ENCODE measurements around the gene NRIP1.

Gene NRIP1

DNA sequence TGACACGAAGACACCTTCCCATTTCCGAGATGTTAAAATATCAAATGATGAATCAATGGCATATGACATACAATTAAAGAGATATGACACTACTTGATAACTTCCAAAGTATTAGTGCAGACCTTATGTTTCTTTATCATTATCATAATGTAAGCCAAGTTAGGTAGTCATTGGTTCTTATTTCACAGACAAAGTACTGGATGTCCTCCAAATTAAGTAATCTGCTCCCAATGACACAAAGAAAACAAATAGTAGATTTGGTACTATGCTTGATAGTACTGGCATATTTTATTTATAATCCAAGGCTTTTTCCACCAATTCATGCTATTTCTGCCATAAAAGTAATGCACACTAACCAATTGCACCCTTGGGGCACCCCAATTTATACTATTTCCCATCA is 11.9 kb upstream of the NRIP1 start:
- H3K4me2 ChIP-seq = no peak overlapping the region
- H3K36me3 ChIP-seq = no peaks in the 10 kb centered on the region
- peaks cover 2% of the 10 kb centered on the region for H3K4me1 ChIP-seq
- no peak overlapping the region for H3K27ac ChIP-seq
- no peak for TF ChIP-seq Cebpa-rat (IDR thresholded peaks at IDR 0.05)
- no peak overlapping the region for H3K9ac ChIP-seq
- H3K4me3 ChIP-seq = no peak overlapping the region
- no peaks in the 10 kb centered on the region for H4K20me1 ChIP-seq
- H3K27me3 ChIP-seq = no peaks in the 10 kb centered on the region
- 0 out of 2 replicates have a peak, but pooled peaks cover 4% of the 10 kb centered on the region for H3K9me3 ChIP-seq

DNA sequence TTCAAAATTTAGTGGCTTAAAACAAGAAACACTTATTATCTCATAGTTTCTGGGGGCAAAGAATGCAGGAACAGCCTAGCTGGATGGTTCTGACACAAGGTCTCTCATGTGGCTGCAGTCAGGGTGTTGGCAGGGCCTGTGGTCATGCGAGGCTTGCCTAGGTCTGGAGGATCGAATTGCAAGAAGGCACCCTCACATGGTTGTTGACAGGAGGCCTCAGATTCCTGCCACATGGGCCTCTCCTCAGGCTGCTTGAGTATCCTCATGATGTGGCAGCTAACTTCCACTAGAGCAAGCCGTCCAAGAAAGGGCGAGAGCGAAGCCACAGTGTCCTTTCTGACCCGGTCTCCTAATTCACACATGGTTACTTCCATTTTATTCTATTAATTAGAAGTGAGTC is 6.2 kb upstream of the NRIP1 start:
- H3K4me2 ChIP-seq = peak overlapping the region; percentile 24
- no peak overlapping the region for H3K9ac ChIP-seq
- no peak overlapping the region for H3K4me3 ChIP-seq
- H3K9me3 ChIP-seq = 0 out of 2 replicates have a peak, but pooled peaks cover 4% of the 10 kb centered on the region
- H3K27ac ChIP-seq = no peak overlapping the region
- no peaks in the 10 kb centered on the region for H4K20me1 ChIP-seq
- no peak for TF ChIP-seq Cebpa-rat (IDR thresholded peaks at IDR 0.05)
- no peaks in the 10 kb centered on the region for H3K27me3 ChIP-seq
- H3K36me3 ChIP-seq = no peaks in the 10 kb centered on the region
- H3K4me1 ChIP-seq = peaks cover 34% of the 10 kb centered on the region

DNA sequence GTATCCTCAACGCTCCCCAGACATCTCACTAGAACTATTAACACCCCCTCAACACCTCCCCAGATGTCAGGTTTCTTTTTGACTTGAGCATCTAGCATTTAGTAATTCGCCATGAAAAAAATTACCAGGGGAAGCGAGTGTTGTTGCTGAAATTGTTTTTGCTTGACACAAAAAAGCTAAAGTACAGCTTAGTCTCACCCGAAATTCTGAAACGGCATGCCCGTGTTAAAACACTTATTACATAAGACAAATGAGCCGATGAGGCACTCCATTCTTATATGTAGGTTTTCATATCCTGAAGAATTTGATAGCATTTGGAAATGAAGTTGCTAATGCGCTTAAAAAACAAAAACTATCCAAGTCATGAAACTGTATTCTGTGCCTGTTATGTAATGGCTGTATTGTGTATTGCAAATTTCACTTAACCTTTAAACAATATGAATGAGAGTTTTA is 1.3 kb upstream of the NRIP1 start:
- H3K27ac ChIP-seq = peak overlapping the region; percentile 99
- peak overlapping the region; percentile 99 for H3K9ac ChIP-seq
- TF ChIP-seq Cebpa-rat (IDR thresholded peaks at IDR 0.05) = no peak
- H3K4me3 ChIP-seq = peak overlapping the region; percentile 95
- H3K36me3 ChIP-seq = peaks cover 13% of the 10 kb centered on the region; the same call in 1 of the 2 replicates
- peak overlapping the region; percentile 80 for H3K4me2 ChIP-seq
- H3K27me3 ChIP-seq = no peaks in the 10 kb centered on the region
- H4K20me1 ChIP-seq = peaks cover 19% of the 10 kb centered on the region; the same call in 1 of the 2 replicates
- H3K4me1 ChIP-seq = peaks cover 33% of the 10 kb centered on the region
- no peaks in the 10 kb centered on the region for H3K9me3 ChIP-seq

DNA sequence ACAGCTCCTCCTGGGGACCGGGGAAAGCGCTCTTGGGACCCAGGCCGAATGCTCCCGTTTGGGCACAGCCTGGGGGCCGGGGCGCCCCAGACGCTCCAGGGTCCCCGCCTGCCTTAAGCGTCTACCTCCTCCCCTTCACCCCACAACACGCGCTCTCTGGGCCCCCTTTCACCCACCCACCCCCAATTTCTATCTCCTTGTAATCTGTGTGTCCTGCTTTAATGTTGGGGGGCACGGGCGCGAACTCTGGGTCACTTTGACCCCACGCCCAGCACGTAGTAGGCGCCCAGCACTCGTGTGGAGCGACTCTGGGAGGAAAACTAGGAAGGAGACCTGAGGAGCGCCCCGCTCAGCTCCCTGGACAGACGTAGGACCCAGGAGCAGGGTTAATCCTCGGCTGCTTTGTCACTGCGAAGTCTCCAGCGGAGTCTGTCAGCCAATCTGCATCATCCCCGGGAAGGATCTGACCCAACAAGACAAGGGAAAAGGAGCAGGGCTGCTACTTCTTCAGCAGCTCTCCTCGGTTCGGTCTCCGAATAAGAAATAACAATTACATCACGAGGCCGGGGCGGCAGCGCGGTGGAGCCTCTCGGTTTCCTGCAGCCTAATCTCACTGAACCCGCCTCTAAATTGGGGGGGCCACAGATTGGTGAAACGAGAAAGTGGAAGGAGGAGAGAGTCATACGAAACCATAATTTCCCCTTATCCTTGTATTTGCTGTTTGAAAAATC is 757 bp upstream of the NRIP1 start:
- peak overlapping the region; percentile 99 for H3K27ac ChIP-seq
- no peaks in the 10 kb centered on the region for H3K9me3 ChIP-seq
- no peak for TF ChIP-seq Cebpa-rat (IDR thresholded peaks at IDR 0.05)
- peak overlapping the region; percentile 95 for H3K4me3 ChIP-seq
- H3K4me1 ChIP-seq = peaks cover 31% of the 10 kb centered on the region
- peaks cover 25% of the 10 kb centered on the region for H4K20me1 ChIP-seq
- peak overlapping the region; percentile 99 for H3K9ac ChIP-seq
- H3K27me3 ChIP-seq = no peaks in the 10 kb centered on the region
- H3K4me2 ChIP-seq = peak overlapping the region; percentile 80
- peaks cover 17% of the 10 kb centered on the region; the same call in 1 of the 2 replicates for H3K36me3 ChIP-seq

DNA sequence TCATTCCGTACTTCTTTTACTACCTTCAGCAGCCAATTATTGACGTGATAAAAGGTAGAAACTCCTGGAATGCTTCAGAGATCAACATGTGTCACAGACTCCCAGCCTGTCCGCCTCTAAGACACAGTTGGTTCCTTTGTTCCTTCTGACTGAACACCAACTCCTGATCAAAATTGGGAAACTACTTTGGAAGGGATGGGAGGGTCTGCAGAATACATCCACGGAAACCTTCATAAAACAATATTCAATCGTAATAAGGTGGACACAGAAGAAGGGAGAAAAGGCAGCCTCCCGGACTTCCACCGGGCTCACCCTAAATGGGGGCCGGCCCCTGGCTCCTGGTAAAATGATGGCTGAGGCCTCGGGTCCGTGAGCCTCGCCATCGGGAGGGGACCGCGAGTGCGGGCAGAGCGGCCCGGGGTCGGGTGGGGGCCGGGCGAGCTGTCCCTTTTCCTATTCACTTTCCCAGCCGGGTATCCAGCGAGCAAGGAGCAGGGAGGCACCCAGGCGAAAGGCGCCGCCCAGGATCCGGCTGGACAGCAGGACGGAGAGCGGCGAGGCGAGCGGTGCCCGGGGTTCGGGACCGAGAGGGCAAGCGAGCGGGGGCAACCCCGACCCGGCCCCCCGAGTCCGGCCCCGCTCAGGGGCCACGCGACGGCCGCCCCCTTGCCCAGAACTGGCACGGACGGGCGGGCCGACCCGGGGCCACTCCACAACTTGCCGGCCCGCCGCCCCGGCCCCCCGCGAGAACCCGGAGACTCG is 805 bp downstream of the NRIP1 start:
- H3K27me3 ChIP-seq = no peaks in the 10 kb centered on the region
- H3K9ac ChIP-seq = peak overlapping the region; percentile 99
- H3K36me3 ChIP-seq = peaks cover 20% of the 10 kb centered on the region; the same call in 1 of the 2 replicates
- peak overlapping the region; percentile 90 for H3K4me2 ChIP-seq
- TF ChIP-seq Cebpa-rat (IDR thresholded peaks at IDR 0.05) = no peak
- peak overlapping the region; percentile 95 for H3K4me3 ChIP-seq
- peaks cover 46% of the 10 kb centered on the region for H3K4me1 ChIP-seq
- H3K27ac ChIP-seq = peak overlapping the region; percentile 99
- peaks cover 41% of the 10 kb centered on the region for H4K20me1 ChIP-seq
- no peaks in the 10 kb centered on the region for H3K9me3 ChIP-seq

DNA sequence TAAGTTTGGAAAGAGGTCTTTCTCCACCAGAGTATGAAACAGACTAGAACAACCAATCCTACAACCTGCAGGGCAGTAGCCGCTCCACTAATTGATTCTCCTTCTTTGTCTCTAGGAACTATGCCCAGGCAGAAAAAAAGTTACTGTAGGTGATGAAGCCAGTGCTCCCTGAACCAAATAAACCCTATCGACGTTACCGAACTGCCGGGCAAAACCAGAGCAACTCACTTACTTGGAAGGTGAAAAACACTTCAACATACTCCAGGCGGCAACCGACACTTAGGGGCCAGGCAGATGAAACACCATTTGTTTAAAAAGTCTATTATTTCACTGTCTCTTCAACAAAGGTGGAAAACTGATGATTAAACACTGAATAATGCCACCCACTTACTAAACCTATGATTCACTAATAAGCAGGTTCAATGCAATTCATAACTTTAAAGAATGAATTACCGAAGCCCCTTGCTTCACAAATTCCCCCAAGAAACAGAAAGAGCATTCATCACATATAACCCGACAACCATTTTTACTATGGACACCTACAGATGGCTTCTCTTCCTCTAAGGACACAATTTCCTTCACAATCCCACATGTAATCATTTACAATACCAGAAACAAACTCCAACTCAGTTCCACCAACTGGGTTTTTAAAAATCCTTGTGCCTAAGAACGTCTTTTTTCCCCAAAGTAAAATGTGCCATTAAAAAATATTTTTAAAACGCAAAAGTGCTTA is 1.6 kb downstream of the NRIP1 start:
- Histone ChIP-seq H4K20me1 (peaks cover 48% of the 10 kb centered on the region), H3K4me3 (peak overlapping the region; percentile 95), H3K4me1 (peaks cover 52% of the 10 kb centered on the region), H3K36me3 (peaks cover 20% of the 10 kb centered on the region; the same call in 1 of the 2 replicates), H3K27me3 (no peaks in the 10 kb centered on the region), H3K9ac (peak overlapping the region; percentile 99), H3K27ac (peak overlapping the region; percentile 99), H3K4me2 (peak overlapping the region; percentile 90), H3K9me3 (no peaks in the 10 kb centered on the region)
- no peak for TF ChIP-seq Cebpa-rat (IDR thresholded peaks at IDR 0.05)

DNA sequence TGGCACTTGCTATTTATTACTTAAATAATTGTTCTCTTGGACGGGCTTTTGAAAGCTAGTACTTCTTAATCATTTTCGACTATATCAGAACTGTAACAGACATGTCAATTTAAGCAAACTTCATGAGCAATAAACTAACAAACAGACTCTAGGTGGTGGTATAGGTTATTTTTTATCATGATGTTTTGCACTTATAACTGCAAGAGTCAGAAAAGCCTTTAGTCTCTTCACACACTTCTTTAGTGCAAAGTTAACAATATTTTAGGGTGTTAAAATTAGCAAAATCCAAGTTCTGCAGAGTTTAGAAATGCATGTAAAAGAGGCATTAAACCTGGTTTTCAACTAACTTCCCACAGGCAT is 2.2 kb downstream of the NRIP1 start:
- Histone ChIP-seq H3K4me1 (peaks cover 52% of the 10 kb centered on the region), H3K9ac (peak overlapping the region; percentile 99), H3K4me2 (peak overlapping the region; percentile 90), H3K36me3 (peaks cover 20% of the 10 kb centered on the region; the same call in 1 of the 2 replicates), H3K4me3 (peak overlapping the region; percentile 95), H3K27me3 (no peaks in the 10 kb centered on the region), H3K9me3 (no peaks in the 10 kb centered on the region), H3K27ac (peak overlapping the region; percentile 99), H4K20me1 (peaks cover 55% of the 10 kb centered on the region)
- no peak for TF ChIP-seq Cebpa-rat (IDR thresholded peaks at IDR 0.05)

DNA sequence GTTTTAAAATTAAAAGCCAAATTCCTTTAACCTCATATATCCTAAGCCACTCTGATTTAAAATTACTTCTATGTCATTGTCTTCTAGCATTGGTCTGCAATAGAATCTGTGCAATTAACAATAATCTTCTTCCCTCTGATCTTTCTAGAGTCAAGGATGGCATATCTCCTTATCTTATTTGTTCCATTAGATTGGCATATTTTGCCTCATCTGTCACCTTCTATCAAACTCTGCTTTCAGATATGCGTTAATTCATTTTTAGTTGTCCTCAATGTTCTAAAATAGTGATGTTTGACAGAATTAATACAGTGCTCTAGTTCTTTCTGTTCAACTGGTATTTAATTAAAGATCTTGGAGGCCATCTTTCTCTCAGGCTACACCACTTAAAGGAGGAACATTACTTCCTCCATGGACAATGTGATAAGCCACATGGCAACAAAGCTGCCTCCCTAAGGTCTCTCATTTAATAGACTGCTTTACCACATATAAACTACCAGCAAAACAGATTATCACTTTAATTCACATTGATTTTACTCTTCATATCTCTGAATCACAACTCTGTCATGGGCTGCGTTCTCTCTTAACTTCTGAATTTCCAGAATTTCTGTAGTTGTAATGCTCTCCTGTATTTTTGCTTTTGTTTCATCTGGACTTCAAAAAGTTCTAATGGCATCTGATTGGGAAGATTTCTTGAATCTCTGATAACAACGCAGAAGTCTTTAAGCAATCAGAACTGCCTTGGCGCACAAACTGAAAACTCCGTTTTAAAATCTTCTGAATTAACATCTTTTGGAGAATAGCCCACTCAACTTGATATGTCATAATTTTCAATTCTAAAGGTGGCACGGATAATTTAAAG is 2.8 kb downstream of the NRIP1 start:
- H3K4me1 ChIP-seq = peaks cover 52% of the 10 kb centered on the region
- H3K4me3 ChIP-seq = peak overlapping the region; percentile 95
- TF ChIP-seq Cebpa-rat (IDR thresholded peaks at IDR 0.05) = no peak
- peaks cover 61% of the 10 kb centered on the region for H4K20me1 ChIP-seq
- H3K9ac ChIP-seq = peak overlapping the region; percentile 99
- peaks cover 25% of the 10 kb centered on the region; the same call in 1 of the 2 replicates for H3K36me3 ChIP-seq
- no peaks in the 10 kb centered on the region for H3K27me3 ChIP-seq
- peak overlapping the region; percentile 99 for H3K27ac ChIP-seq
- no peaks in the 10 kb centered on the region for H3K9me3 ChIP-seq
- H3K4me2 ChIP-seq = peak overlapping the region; percentile 90

DNA sequence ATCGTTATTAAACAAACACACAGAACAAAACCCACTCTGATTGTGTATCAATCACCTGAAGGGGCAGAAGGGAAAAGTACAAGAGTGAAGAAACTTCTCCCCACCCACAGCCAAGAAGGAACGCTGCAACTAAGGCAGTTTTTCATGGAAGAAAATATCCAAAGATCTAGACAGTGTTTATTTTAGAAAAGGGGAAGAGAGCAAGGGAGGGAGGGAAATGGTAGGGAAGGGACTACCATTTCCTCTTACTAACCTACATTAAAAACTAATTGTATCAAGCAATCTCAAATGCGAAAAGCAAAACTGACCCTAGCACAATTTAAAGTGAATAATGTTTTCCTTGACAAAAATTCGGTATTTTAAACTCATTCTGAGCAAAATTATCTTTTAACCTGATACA is 3.5 kb downstream of the NRIP1 start:
- H3K27ac ChIP-seq = peak overlapping the region; percentile 99
- H3K4me1 ChIP-seq = peaks cover 53% of the 10 kb centered on the region
- peak overlapping the region; percentile 95 for H3K4me3 ChIP-seq

More for the DNA sequence above, 3.5 kb downstream of the NRIP1 start:
- Histone ChIP-seq H3K9ac (peak overlapping the region; percentile 99), H4K20me1 (peaks cover 68% of the 10 kb centered on the region), H3K9me3 (no peaks in the 10 kb centered on the region), H3K36me3 (peaks cover 25% of the 10 kb centered on the region; the same call in 1 of the 2 replicates), H3K27me3 (no peaks in the 10 kb centered on the region), H3K4me2 (peak overlapping the region; percentile 90)
- no peak for TF ChIP-seq Cebpa-rat (IDR thresholded peaks at IDR 0.05)
